GM21723 (cell line): ENCODE data around the gene RABGGTA.

Source experiments
- ATAC-seq: cut with Tn5 transposase; IDR thresholded peaks from one replicate; pipeline ENCODE4 v1.9.1; 2021; ENCODE audit warnings: mild to moderate bottlenecking, moderate library complexity; ENCODE audit not compliant: unreplicated experiment

RABGGTA gene

GRCh38 chr14:24280797-24281460, 9.5 kb upstream of the RABGGTA start:
- no peak for ATAC-seq

DNA sequence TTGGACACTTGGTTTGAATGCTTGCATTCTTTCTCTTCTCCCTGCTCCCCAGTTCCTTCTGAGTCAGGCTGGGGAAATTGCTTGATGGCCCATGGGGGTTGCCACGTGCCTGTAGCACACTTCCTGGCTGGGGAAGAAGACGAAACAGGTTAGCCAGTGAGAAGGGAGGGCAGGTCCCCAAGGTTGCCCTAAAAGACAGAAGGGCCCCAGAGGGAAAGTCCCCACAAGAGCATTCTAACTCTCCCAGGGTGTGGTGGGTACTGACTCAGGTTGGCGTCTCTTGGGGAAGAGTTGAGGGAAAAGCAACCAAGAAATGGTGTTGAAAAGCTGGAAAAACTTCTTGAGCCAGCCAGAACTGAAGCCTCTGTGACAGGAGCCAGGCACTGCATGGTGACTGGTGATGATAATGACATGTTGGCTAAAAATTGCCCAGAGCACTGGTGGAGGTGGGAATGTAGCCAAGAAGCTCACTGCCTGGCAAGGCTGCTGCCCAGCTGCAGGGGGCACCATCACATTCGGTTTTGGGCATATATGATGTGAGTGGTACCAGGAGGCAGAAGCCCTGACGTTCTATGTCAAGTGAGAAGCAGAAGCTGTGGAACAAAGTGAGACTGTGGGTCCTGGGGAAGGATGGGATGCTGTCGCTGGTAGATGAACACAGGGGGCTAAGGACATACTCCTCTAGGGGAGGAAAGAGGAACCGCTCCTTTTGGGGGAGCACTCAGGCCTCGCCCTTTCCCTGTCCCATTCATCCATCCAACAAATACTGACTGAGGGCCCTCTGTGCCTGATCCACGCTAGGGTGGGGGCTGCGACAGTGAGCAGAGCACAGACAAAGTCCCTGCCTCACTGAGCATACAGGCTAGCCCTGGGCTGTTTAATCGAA, 8.1 kb upstream of the RABGGTA start:
- ATAC-seq = peak; percentile 67

DNA sequence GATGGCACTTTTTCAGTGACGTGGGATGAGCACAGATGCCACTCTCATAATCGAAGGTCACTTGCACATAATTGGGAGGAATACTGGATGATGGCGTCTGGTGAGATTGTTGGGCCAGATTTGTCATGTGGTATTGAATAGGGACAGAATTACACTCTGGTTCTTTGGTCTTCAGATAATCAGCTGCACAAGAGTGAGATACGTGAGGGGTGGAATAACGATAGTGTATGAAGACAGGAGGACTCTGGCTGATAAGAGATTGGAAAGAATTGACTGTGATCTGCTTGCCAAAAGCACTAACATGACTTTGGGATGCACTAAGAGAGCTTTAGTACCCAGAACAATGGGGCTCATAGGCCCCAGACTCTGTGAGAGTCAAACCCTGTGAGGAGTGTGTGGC, 7.0 kb upstream of the RABGGTA start:
- no peak for ATAC-seq

GRCh38 chr14:24277606-24278321, 6.4 kb upstream of the RABGGTA start:
- no peak for ATAC-seq

- no peak for ATAC-seq
Measured at GRCh38 chr14:24277071-24277470, 5.7 kb upstream of the RABGGTA start.

- ATAC-seq = peak; percentile 48
Measured at GRCh38 chr14:24274101-24274543, 2.7 kb upstream of the RABGGTA start.

DNA sequence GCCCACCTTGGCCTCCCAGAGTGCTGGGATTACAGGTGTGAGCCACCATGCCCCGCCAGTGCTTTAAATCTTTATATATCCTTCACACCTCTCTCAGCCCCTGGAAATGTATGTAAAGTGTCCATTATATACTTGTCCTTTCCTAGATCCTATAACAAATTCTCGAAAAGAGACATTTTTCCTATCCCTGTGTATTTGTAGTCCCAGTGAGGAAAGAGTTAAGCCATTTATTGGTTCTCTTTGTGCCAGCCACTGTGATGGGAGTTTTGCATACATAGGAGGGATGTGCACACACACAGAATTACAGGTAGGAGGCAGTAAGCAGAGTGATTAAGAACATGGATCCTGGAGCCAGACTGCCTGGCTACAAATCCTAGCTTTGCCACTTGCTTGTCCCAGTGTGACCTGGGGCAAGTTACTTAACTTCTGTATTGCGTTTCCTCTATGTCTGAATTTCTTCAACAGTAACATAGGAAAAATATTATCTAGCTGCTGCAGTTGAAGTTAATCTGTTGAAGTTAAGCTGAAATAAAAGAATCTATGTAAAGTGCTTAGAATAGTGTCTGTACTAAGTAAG, 2.1 kb upstream of the RABGGTA start:
- ATAC-seq = no peak

- no peak for ATAC-seq
Measured at GRCh38 chr14:24272467-24272866, 1.1 kb upstream of the RABGGTA start.

- ATAC-seq = no peak
Measured at GRCh38 chr14:24271834-24272263, 452 bp upstream of the RABGGTA start.

DNA sequence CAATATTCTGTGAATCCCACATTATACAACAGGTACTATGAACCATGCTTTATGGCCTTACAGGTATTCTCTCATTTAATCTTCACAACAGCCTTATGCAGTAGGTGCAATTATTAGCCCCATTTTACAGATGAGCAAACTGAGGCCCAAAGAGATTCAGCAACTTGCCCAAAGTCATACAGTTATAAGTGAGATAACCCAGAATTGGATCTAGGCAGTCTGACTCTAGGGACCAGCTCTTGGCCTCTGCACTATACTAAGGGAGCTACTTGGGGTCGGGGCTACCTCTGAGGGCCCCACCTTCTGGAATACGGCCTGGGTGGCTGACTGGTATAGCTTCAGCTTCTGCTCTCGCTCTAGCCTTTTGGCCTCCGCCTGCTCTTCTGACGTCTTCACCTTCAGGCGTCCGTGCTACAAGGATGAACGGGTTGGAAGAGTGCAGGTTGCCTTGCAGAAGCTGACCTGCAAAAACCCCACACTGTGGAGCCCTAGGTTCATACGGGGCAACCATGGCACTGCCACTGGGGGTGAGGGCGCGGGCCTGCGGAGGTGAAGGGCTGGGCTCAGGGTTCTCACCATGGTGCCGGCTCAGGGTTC, 762 bp downstream of the RABGGTA start:
- ATAC-seq = peak; percentile 1

DNA sequence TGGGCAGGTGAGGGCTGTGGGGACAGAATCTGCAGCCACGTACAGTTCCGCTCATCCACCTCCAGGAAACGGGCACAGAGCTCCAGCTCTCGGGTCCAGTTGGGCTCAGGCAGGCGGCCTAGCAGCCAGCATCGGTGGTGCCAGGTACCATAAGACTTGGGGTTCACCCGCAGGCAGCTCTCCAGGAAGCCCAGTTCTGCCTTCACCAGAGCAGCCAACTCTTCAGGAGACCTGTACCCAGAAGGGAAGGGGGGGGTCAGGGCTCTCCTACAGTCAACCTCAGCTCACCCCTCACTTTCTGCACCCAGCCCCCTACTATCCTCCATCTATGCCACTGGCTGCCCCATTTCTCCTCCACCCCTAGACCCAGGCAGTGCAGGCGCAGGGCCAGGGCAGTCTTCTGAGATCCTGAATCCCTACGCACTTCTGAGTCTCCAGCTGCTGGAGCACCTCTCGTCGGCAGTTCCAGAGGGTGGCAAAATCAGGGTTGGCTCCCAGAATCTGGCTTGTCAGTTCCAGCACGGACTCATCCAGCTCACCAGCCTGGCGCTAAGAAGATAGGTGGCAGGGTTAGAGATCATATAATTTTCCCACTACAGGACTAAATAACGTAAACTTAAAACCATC, 1.4 kb downstream of the RABGGTA start:
- ATAC-seq = no peak

GRCh38 chr14:24269368-24269767, 2.0 kb downstream of the RABGGTA start:
- no peak for ATAC-seq

DNA sequence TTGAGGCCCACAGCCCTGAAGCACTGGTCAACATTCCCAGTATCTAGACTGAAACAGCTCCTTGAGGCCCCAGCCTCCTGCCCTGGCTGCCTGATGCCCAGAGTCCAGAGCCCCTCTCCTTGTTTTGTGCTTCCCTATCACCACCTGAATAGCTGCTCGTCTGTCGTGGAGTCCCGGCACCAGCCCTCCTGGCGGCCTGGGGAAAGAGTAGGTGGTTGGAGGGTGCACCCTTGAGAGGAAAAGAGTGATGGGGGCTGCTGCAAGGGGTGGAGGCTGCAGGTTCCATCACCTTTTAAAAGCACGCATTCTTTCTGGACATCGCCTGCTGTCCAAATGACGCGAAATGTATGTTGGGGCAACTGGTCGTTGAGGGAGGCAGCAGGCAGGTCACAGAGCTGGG, 3.2 kb downstream of the RABGGTA start:
- no peak for ATAC-seq

- ATAC-seq = no peak
Measured at GRCh38 chr14:24267516-24267915, 3.9 kb downstream of the RABGGTA start.

DNA sequence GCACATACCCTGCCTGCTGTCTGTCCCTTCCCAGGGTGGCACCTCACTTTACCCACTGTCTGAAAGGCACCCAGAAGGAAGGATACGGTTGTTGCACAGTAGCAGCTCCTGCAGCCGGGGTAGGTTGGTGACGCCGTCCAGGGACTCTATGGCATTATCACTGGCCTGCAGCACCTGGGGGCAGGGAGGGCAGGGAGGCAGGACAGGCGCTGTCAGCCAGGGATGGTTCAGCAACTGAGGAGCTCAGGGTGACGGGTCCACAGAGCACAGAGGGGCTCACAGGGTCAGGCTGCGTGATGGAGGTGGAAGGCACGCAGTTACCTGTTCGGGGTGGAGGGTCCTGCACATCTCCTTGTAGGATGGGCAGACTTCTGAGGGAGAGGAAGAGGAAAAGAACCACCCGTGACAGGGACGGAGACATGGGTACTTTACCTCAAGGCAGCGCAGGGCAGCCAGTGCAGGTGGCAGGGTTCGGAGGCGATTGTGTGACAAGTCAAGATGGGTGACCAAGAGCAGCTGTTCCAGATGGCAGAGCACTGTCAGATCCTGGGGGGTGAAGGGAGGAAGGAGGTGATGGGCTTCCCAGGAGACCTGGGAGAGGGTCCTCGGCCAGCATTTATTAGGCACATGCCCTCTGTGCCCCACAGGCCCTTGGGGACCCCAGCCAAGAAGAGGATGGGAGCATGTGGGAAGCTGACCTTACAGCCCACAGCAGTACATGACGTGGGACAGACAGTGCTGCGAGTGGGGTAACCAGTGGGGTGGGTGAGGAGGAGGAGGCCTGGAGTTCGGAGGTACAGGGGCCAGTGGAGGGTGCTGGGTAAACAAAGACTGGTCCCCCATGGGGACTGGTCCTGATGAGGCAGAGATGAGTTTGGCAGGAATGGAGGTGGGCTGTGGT, 4.8 kb downstream of the RABGGTA start:
- ATAC-seq = no peak

GRCh38 chr14:24264298-24264697, 7.1 kb downstream of the RABGGTA start:
- no peak for ATAC-seq

DNA sequence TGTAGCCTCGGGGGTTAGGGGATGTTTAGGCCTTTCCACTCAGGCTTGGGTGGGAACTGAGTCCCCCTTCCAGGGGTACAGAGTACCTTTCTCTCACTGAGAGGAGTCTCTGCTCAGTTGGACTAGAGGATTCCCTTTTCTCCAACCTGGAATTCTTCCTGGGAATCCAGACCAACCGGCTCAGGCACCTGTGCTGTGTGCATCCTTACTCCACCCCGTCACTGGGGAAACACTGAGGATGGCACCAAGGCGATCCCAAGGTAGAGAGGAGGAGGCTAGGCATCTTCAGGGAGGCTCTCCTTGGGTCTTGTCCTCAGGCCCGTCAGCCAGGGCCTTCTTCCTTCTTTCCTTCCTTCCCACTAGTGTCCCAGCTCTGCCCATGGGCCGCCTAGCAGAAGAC, 7.5 kb downstream of the RABGGTA start:
- no peak for ATAC-seq

DNA sequence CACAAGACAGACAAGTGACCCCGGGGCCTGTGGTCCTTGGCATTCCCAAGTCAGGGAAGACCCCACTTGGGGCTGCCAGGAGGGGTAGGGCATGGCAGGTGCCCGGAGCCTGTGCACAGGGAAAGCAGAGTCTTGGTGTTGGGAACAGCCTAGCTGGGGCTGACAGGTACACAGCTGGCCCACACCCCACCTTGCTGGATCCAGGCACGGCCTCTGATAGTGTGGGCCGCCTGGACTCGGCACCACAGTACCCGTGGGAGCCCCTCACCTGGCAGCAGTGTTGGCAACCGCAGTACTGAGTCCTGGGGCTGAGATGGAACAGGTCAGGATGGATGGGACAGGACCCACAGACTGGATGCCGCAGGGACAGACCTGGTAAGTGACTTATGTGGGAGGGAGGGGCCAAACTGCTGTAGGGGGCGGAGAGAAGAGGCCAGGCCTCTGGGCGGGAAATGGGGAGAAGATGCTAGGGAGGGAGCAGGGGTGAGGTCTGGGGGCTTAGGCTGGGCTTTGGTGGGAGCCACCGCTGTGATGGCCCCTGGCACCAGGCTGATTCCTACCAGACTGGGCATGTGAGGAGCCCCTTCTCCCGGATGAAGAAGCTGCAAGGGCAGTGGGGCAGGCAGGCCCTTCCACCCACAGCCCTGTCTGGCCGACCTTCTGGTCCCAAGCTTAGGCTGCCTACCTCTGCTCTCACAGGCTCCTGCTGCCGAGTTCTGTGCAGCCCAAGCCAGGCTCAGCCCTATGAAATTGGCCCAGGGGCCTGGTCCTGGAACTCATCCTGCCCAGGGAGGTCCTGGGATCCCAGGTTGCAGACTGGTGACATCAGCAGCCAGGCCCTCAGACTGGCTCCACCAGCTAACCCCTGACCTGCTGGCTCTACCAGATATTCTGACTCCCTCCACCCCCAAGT, 8.3 kb downstream of the RABGGTA start, which contains the start of gene TGM1:
TGM1 (minus strand) TSS at position 357 of the 913 bp plus-strand sequence. CDS start 825 bp downstream, outside the sequence.
- no peak for ATAC-seq
